AG04450 (cell line): ENCODE data around the gene UPK1A. TPM values are rescaled to one million over a fixed set of nuclear protein-coding genes. Genes with fewer than 3 reads are reported as not detected.

Source experiments
- CTCF ChIA-PET: fragments of 300-600, 350-600 bp; formaldehyde crosslinking; extraction: SDS; loops from one replicate; lab custom pipeline; 2022; ENCODE audit warnings: antibody characterized with exemption, inconsistent platforms; lab: Charles Lee
- POLR2A ChIA-PET: fragments of 350-600 bp; formaldehyde crosslinking; extraction: SDS; loops from one replicate; lab custom pipeline; 2021; ENCODE audit warnings: antibody characterized with exemption, inconsistent platforms; lab: Yijun Ruan, JAX
- DNase-seq: peaks from one replicate; pipeline ENCODE4 v3.0.0-alpha.2; 2011; ENCODE audit warnings: low read depth, low spot score
- H3K27ac ChIP-seq: one replicate; pipeline ENCODE4 v1.5.1; 2012; ENCODE audit warnings: low read depth, low read length, control low read depth
- H3K27me3 ChIP-seq: one replicate; pipeline ENCODE4 v1.6.0; 2012; ENCODE audit warnings: low read length; ENCODE audit not compliant: control insufficient read depth, insufficient read depth
- H3K4me3 ChIP-seq: 2 replicates; pipeline ENCODE4 v1.5.1; 2011; ENCODE audit warnings: mild to moderate bottlenecking, low read depth, low read length, control low read depth
- H3K9me3 ChIP-seq: 2 replicates; pipeline ENCODE4 v1.5.1; 2012; ENCODE audit warnings: low read length; ENCODE audit not compliant: control insufficient read depth, insufficient read depth
- polyA plus RNA-seq: library from polyadenylated mRNA; depleted of rRNA; stranded (reverse); fragments of >200 nt; gene quantifications from 2 replicates; pipeline ENCODE4 v1.2.3, GENCODE V29; 2011
- TF ChIP-seq, protein P1 (sequence below): IDR thresholded peaks from 2 replicates; pipeline ENCODE4 v1.5.1; 2011; ENCODE audit warnings: low read depth, low read length, control low read depth, inconsistent platforms

UPK1A gene
- polyA plus RNA-seq, 1 experiment, result not detected

DNA sequence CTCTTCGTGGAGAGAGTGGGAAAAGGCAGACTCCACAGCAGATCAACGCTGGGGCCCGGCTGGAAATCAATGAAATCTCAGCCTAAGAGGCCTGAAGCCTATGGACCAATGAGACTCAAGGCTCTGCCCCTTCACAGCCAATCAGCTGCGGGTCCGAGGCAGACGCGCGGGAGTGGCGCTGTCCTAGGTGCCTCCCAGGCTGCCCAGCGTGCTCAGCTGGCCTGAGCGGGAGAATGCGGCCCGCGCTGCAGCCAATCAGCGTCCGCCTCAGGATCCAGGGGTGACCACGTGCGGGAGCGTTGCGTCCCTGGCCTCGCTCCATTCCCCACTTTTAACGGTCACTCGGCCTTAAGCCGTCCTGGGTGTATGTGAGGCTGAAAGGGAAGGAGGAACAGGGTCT lies 37.9 kb downstream of the UPK1A start, which contains the start of gene ZBTB32:
TSS of gene ZBTB32 (plus strand) at position 341 of the 400 bp plus-strand sequence. CDS start 10,069 bp downstream, outside the sequence.
- CTCF ChIA-PET, result interaction anchor here (3.3 kb wide), 1 partner anchor 12 kb away, joined by 23 read pairs; no protein-coding TSS in a partner anchor
- TF ChIP-seq, protein P1, sequence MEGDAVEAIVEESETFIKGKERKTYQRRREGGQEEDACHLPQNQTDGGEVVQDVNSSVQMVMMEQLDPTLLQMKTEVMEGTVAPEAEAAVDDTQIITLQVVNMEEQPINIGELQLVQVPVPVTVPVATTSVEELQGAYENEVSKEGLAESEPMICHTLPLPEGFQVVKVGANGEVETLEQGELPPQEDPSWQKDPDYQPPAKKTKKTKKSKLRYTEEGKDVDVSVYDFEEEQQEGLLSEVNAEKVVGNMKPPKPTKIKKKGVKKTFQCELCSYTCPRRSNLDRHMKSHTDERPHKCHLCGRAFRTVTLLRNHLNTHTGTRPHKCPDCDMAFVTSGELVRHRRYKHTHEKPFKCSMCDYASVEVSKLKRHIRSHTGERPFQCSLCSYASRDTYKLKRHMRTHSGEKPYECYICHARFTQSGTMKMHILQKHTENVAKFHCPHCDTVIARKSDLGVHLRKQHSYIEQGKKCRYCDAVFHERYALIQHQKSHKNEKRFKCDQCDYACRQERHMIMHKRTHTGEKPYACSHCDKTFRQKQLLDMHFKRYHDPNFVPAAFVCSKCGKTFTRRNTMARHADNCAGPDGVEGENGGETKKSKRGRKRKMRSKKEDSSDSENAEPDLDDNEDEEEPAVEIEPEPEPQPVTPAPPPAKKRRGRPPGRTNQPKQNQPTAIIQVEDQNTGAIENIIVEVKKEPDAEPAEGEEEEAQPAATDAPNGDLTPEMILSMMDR, result no peak
- Histone ChIP-seq H3K27ac (no peak within 1 kb of the TSS), H3K4me3 (no peak within 1 kb of the TSS), H3K9me3 (peaks cover 4% of the 10 kb centered on the region; the same call in 1 of the 2 replicates), H3K27me3 (no peaks in the 10 kb centered on the region)
- POLR2A ChIA-PET, result no interaction called here
- DNase-seq, result no peak

DNA sequence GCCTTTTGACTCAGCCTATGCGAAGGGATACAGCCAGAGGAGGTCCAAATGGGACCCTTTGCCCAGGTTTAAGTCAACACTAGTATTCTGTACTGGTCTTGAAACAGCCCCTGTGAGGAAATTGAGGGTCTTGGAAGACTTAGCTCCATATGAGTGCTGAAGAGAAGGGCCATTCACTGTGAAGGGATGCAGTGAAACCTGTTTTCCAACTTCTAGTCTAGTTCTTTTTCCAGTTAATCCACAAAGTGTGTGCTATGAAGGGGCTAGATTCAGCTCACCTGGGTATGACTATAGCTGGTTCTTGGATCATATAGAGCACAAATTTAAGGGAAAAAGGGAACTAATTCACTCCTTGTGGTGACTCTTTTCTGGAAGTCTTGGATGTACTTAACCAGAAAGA lies 42.1 kb downstream of the UPK1A start:
- TF ChIP-seq, protein P1, result no peak
- CTCF ChIA-PET, result interaction anchor here (1.2 kb wide), 1 partner anchor 15 kb away, joined by 9 read pairs; no protein-coding TSS in a partner anchor
- Histone ChIP-seq H3K27me3 (peaks cover 2% of the 10 kb centered on the region), H3K9me3 (peaks cover 4% of the 10 kb centered on the region; the same call in 1 of the 2 replicates), H3K4me3 (no peak overlapping the region), H3K27ac (no peak overlapping the region)
- DNase-seq, result no peak
- POLR2A ChIA-PET, result no interaction called here

DNA sequence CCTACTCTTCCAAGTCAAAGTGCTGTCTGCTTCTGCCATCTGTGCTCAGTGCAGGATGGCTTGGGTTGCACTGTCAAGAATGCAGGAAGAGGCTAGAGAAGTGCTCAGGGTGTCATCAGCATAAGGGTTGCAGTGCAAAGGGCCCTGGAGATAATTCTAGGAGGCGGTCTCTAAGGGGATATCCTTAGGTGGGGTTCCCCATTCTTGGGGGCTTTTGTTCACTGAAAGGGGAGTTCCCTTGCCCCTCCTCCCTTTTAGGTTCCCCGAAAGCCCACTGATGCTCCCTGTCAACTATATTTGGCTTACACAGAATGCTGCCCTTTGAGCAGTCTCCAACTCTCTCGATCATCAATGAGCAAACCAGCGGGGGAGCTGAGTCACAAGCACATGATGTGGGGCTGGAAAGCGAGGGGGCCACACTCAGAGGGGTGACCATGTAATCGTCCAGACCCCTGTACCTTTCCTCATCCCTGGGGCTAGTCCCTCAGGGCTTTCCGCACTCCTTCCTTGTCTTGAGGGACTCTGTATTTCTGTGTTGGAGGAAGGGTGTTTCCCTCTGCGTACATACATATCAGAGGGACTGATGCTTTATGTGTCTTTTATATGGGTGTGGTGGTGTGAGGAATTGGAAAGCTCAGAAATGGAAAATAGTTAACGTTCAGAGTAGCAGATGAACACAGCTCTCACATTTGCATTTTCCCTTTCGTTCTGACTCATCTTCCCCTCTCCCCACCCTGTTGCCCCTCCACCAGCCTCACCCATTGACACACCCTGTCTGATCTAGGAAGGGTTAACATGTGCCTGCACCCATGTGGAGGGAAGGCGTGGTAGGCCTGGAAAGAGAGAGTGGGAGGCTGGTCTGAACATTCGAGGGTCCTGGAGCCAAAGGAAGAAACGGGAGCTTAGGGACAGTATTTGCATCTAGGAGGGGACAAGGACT lies 44.7 kb downstream of the UPK1A start:
- TF ChIP-seq, protein P1, result no peak
- DNase-seq, result no peak
- CTCF ChIA-PET, result interaction anchor here (0.6 to 1.5 kb wide), 3 partner anchors 18 to 114 kb away, joined by 4 to 7 read pairs (median 5); no protein-coding TSS in a partner anchor
- no peaks in the 10 kb centered on the region; the same call in 1 of the 2 replicates for H3K9me3 ChIP-seq
- no peak overlapping the region for H3K27ac ChIP-seq
- POLR2A ChIA-PET, result no interaction called here
- H3K27me3 ChIP-seq, result peaks cover 2% of the 10 kb centered on the region
- no peak overlapping the region for H3K4me3 ChIP-seq

DNA sequence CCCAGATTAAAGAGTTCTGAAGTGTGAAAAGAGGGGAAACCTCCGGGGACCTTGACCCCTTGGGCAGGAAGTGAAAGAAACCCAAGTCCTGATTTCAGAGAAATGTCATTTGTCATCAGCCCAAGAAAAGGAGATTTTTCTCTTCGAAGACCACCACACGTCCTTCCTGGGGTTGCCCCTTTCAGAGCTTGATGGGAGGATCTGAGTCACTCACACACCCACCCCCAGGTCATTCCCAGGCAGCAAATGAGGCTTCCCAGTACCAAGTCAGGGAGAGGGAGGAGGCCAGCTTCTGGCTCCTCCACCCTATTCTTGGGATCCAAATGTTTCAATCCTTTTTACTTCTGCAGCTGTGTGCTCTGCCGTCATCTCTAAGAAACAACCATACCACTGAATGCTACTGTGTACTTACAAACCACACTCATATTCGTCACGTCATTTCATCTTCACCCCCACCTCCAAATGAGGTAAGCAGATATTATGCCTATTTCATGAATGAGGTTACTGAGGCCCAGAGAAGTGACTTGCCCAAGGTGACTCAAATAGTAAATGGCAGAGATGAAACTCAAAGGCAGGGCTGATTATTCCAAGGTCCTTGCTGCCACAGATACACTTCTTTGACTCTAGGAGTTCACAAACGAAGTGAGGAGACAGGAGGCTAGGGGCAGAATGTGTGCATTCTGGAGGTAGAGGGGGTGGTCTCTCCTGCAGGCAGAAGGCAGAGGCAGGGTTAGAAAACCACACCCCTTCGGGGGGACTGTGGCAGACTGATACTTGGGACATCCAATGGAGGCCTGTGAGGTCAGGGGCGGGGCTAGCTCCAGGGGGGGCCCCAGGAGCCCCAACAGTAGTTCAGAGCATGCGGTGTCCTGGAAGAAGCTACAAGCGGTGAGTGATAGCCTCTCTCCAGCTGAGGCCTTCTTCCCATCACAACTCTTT lies 46.5 kb downstream of the UPK1A start:
- Histone ChIP-seq H3K27ac (no peak overlapping the region), H3K27me3 (peaks cover 2% of the 10 kb centered on the region), H3K4me3 (no peak overlapping the region), H3K9me3 (no peaks in the 10 kb centered on the region; the same call in 1 of the 2 replicates)
- TF ChIP-seq, protein P1, result no peak
- ChIA-PET CTCF (interaction anchor here (1.5 kb wide), 1 partner anchor 19 kb away, joined by 4 read pairs; no protein-coding TSS in a partner anchor), POLR2A (interaction anchor here (0.6 kb wide), 3 partner anchors 166 to 504 kb away, joined by 3 to 4 read pairs (median 3); no protein-coding TSS in a partner anchor)
- DNase-seq, result no peak
